ENCODE measurements around the gene IGFL2. TPM values are rescaled to one million over a fixed set of nuclear protein-coding genes. Genes with fewer than 3 reads are reported as not detected.

Gene IGFL2
- total RNA-seq, 1 donor from 2014 or later = 9.8 TPM

DNA sequence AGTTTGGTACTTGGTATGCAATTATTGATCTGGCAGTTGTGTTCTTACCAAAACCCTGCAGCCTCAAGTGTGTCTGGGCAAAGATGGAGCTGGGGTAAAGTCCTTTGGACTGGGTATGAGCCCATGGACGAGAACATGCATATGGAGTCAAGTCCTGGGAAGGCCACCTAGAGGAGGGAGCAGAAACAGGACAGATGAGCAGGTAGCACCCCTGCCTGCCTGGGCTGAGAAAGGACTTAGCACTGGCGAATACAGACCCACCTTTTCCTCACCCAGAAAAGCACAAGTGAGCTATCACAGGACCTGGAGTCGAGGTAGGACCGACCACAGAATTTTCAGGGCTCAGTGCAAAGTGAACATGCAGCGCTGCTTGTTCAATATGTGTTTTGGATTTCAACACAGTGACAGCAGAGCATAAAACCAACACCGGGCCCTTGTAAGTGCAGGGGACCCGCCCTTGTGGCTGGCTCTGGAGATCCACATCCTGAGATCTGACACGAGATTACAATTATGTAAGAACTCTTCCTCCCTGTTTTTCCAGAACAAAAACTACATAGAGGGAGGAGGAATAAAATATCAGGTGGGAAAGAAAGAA lies 25.9 kb downstream of the IGFL2 start:
- H3K4me1 ChIP-seq (ENCODE audit: insufficient read depth, low read length) = no peaks in the 10 kb centered on the region
- no peak overlapping the region for H3K4me2 ChIP-seq (ENCODE audit: low read length)
- H3K36me3 Mint-ChIP-seq (ENCODE audit: low read depth, unreplicated experiment) = peaks cover 16% of the 10 kb centered on the region
- H3K27ac Mint-ChIP-seq (ENCODE audit: unreplicated experiment) = no peak overlapping the region
- H3K4me1 Mint-ChIP-seq (ENCODE audit: low read depth, unreplicated experiment) = peaks cover 1% of the 10 kb centered on the region
- no peak overlapping the region for H3K9ac ChIP-seq (ENCODE audit: low read length)
- H3K27me3 ChIP-seq (ENCODE audit: insufficient read depth, low read length) = peaks cover 20% of the 10 kb centered on the region
- H3K9me3 ChIP-seq (ENCODE audit: insufficient read depth, low read depth, low read length) = no peaks in the 10 kb centered on the region
- no peak overlapping the region for H3K27ac ChIP-seq (ENCODE audit: low read depth, low read length)
- no peak overlapping the region for H3K4me3 ChIP-seq (ENCODE audit: insufficient read depth, low read depth, low read length)
- no peaks in the 10 kb centered on the region for H4K20me1 ChIP-seq (ENCODE audit: insufficient read depth, low read length)
- peaks cover 9% of the 10 kb centered on the region for H3K27me3 Mint-ChIP-seq (ENCODE audit: low read depth, unreplicated experiment)
- no peak overlapping the region for H2AFZ ChIP-seq (ENCODE audit: low read depth, low read length)
- DNase-seq (ENCODE audit: low read depth) (no peak), FAIRE-seq (no peak)
- no peak for TF ChIP-seq EZH2 (IDR thresholded peaks at IDR 0.05; ENCODE audit: insufficient read depth, low read length)
- TF ChIP-seq, protein P1, sequence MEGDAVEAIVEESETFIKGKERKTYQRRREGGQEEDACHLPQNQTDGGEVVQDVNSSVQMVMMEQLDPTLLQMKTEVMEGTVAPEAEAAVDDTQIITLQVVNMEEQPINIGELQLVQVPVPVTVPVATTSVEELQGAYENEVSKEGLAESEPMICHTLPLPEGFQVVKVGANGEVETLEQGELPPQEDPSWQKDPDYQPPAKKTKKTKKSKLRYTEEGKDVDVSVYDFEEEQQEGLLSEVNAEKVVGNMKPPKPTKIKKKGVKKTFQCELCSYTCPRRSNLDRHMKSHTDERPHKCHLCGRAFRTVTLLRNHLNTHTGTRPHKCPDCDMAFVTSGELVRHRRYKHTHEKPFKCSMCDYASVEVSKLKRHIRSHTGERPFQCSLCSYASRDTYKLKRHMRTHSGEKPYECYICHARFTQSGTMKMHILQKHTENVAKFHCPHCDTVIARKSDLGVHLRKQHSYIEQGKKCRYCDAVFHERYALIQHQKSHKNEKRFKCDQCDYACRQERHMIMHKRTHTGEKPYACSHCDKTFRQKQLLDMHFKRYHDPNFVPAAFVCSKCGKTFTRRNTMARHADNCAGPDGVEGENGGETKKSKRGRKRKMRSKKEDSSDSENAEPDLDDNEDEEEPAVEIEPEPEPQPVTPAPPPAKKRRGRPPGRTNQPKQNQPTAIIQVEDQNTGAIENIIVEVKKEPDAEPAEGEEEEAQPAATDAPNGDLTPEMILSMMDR (IDR thresholded peaks at IDR 0.05; ENCODE audit: insufficient read depth, low read depth, low read length) = no peak
- no peaks in the 10 kb centered on the region for H3K36me3 ChIP-seq (ENCODE audit: insufficient read depth, low read length)
- no peak overlapping the region for H3K4me3 Mint-ChIP-seq (ENCODE audit: unreplicated experiment)
- peaks cover 16% of the 10 kb centered on the region for H3K9me3 Mint-ChIP-seq (ENCODE audit: unreplicated experiment)
- H3K79me2 ChIP-seq (ENCODE audit: insufficient read depth, low read length) = no peaks in the 10 kb centered on the region

DNA sequence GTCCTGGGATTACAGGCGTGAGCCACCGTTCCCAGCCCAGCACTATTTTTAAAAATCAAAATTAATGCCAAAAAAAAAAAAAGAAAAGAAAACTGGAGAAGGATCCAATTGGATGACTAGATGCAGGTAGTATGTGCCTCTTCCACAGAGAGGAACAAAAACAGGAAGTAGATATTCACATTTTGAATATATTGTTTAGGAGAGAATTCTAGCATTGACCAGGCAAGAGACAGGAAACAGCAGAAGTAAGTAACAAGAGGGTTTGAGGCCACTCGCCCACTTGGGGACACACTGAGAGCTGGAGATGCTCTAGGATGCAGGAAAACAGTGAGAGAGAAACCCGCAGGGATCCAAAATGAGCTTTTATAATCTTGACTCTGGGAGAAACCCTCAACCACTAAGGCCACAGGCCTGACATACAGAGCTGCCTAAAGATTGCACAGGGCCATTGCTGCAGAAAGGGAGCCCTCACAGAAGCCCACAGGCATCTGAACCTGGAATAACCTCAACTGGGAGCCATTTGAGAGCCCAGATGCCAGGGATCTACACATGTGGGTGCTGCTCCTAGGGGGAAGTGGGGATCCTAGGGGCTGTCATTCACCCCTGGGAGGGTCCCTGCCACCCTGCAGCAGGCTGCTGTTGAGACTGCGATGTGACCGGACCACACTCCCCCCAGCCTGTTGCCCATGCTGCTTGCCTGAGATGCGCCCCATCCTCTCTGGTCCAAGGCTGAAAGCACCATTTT lies 28.2 kb downstream of the IGFL2 start:
- no peak overlapping the region for H3K27ac Mint-ChIP-seq (ENCODE audit: unreplicated experiment)
- no peaks in the 10 kb centered on the region for H3K79me2 ChIP-seq (ENCODE audit: insufficient read depth, low read length)
- no peak for TF ChIP-seq EZH2 (IDR thresholded peaks at IDR 0.05; ENCODE audit: insufficient read depth, low read length)
- TF ChIP-seq, protein P1 (IDR thresholded peaks at IDR 0.05; ENCODE audit: insufficient read depth, low read depth, low read length) = no peak
- peaks cover 17% of the 10 kb centered on the region for H3K27me3 ChIP-seq (ENCODE audit: insufficient read depth, low read length)
- no peaks in the 10 kb centered on the region for H3K9me3 ChIP-seq (ENCODE audit: insufficient read depth, low read depth, low read length)
- FAIRE-seq (no peak), DNase-seq (ENCODE audit: low read depth) (no peak)
- no peak overlapping the region for H3K4me2 ChIP-seq (ENCODE audit: low read length)
- peaks cover 12% of the 10 kb centered on the region for H3K36me3 Mint-ChIP-seq (ENCODE audit: low read depth, unreplicated experiment)
- H3K9me3 Mint-ChIP-seq (ENCODE audit: unreplicated experiment) = peaks cover 11% of the 10 kb centered on the region
- no peak overlapping the region for H3K4me3 ChIP-seq (ENCODE audit: insufficient read depth, low read depth, low read length)
- H3K4me1 ChIP-seq (ENCODE audit: insufficient read depth, low read length) = peaks cover 9% of the 10 kb centered on the region
- H3K9ac ChIP-seq (ENCODE audit: low read length) = no peak overlapping the region
- no peaks in the 10 kb centered on the region for H4K20me1 ChIP-seq (ENCODE audit: insufficient read depth, low read length)
- H3K27me3 Mint-ChIP-seq (ENCODE audit: low read depth, unreplicated experiment) = peaks cover 9% of the 10 kb centered on the region
- H3K36me3 ChIP-seq (ENCODE audit: insufficient read depth, low read length) = no peaks in the 10 kb centered on the region
- no peak overlapping the region for H3K4me3 Mint-ChIP-seq (ENCODE audit: unreplicated experiment)
- H2AFZ ChIP-seq (ENCODE audit: low read depth, low read length) = no peak overlapping the region
- peaks cover 10% of the 10 kb centered on the region for H3K4me1 Mint-ChIP-seq (ENCODE audit: low read depth, unreplicated experiment)
- H3K27ac ChIP-seq (ENCODE audit: low read depth, low read length) = no peak overlapping the region

All from astrocyte (in vitro differentiated cells and primary cell).